ENCODE data around the gene FAM184A.

Gene FAM184A

GRCh38 chr6:118952683-118953082, 125.8 kb downstream of the FAM184A start:
- no peak for DNase-seq

GRCh38 chr6:118945217-118945616, 133.2 kb downstream of the FAM184A start:
- DNase-seq = no peak

GRCh38 chr6:118940770-118941169, 137.7 kb downstream of the FAM184A start:
- no peak for DNase-seq

- no peak for DNase-seq
Measured at GRCh38 chr6:118939683-118940082, 138.8 kb downstream of the FAM184A start.

GRCh38 chr6:118935978-118936703, 142.3 kb downstream of the FAM184A start:
- no peak for DNase-seq

- DNase-seq = no peak
Measured at GRCh38 chr6:118935331-118935668, 143.2 kb downstream of the FAM184A start.

- peak; percentile 96 for DNase-seq
Measured at GRCh38 chr6:118934461-118935330, 143.8 kb downstream of the FAM184A start, which contains the start of gene MCM9. Gene MCM9, minus strand, starts transcription at chr6:118935159. Its CDS starts 3,436 bp downstream, at chr6:118931723.

GRCh38 chr6:118933855-118934460, 144.5 kb downstream of the FAM184A start:
- DNase-seq = no peak

GRCh38 chr6:118932421-118932820, 146.0 kb downstream of the FAM184A start:
- no peak for DNase-seq

- DNase-seq = no peak
Measured at GRCh38 chr6:118931436-118931835, 147.0 kb downstream of the FAM184A start.

- DNase-seq = no peak
Measured at GRCh38 chr6:118930680-118931079, 147.8 kb downstream of the FAM184A start.

- no peak for DNase-seq
Measured at GRCh38 chr6:118923035-118923434, 155.4 kb downstream of the FAM184A start.

- no peak for DNase-seq
Measured at GRCh38 chr6:118921084-118921483, 157.4 kb downstream of the FAM184A start.

GRCh38 chr6:118918329-118918725, 160.1 kb downstream of the FAM184A start:
- no peak for DNase-seq

- no peak for DNase-seq
Measured at GRCh38 chr6:118917546-118918328, 160.7 kb downstream of the FAM184A start.

GRCh38 chr6:118914598-118914997, 163.9 kb downstream of the FAM184A start:
- no peak for DNase-seq

- DNase-seq = no peak
Measured at GRCh38 chr6:118913161-118913560, 165.3 kb downstream of the FAM184A start.

- no peak for DNase-seq
Measured at GRCh38 chr6:118912646-118913045, 165.8 kb downstream of the FAM184A start.

Measured in NCI-H345 (cell line).